DMS53 treated with DMSO at 0.1 percent for 48 hours (cell line): ENCODE results near the gene SLC25A22.

Experiments
- DNase-seq: peaks from one replicate; lab custom pipeline; 2025; ENCODE audit not compliant: unreplicated experiment; lab: John Stamatoyannopoulos, UW

The SLC25A22 gene

GRCh38 chr11:774873-775592 lies 23.0 kb downstream of the SLC25A22 start:
- DNase-seq: no peak

GRCh38 chr11:773830-774229 lies 24.3 kb downstream of the SLC25A22 start:
- no peak for DNase-seq

DNA sequence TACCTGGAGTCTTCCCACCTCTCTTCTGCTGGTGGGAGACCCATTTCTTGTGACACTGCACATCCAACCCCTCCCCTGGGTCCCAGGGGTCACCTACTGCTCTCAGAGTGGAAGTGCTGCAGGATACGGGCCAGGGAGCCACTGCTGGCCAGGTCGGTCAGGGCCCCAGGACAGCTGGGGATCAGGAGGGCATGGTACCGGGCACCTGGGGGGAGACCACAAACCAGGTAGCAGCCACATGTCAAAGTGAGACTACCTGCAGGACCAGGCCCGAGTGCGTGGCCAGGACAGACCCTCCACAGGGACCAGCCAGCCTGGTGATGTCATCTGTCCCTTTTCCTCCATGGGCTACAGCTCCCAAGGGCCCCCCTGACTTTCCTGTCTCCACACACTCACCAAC lies 24.7 kb downstream of the SLC25A22 start:
- no peak for DNase-seq

- no peak for DNase-seq
These were observed 25.4 kb downstream of the SLC25A22 start for GRCh38 chr11:772429-773390.

DNA sequence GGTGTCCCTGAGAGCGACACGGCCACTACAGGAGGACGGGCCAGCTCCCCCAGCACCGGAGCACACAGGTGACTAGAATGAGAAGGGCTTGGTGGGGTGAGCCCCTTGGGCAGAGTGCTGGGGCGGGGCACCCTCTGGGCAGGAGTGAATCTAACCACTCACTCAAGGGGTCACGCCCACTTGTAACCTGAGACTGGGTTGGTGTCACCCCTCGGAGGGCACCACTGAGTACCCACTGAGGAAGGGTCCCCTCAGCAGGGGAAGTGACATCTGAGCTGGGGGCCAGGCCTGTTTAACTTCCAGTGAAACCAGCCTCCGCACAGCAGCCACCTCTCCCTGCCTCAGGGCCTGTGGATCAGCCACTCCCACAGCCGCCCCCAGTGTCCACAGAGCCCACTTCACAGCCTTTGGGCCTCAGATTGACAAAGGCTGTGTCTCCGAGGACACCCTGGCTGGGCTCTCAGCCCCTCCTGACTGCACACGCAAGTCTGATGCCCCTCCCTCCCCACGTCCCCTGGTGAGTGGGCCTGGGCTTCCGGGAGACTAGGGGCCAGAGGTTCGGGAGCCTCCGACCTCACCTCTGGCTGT lies 26.4 kb downstream of the SLC25A22 start:
- no peak for DNase-seq

GRCh38 chr11:770642-771616 lies 27.2 kb downstream of the SLC25A22 start:
- DNase-seq: no peak

GRCh38 chr11:769887-770641 lies 28.0 kb downstream of the SLC25A22 start:
- DNase-seq: no peak

GRCh38 chr11:767238-767637 lies 30.8 kb downstream of the SLC25A22 start:
- no peak for DNase-seq

DNA sequence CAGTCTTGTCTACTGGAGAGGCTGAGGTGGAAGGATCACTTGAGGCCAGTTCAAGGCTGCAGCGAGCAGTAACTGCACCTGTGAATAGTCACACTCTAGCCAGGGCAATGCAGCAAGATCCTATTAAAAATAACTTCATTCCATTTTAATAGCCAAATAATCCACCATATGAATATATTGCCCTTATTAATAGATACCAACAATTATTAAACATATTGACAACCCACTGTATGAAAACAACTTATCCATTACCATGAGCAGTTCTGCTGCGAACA lies 31.2 kb downstream of the SLC25A22 start:
- no peak for DNase-seq

GRCh38 chr11:766106-766935 lies 31.8 kb downstream of the SLC25A22 start:
- no peak for DNase-seq

DNA sequence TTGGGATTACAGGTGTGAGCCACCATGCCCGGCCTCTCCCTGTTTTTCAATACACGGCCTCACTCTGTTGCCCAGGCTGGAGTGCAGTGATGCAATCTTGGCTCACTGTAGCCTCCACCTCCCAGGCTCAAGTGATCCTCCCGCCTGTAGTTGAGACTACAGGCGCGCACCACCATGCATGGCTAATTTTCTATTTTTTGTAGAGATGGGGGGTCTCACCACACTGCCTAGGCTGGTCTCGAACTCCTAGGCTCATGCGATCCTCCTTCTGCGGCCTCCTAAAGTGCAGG lies 32.3 kb downstream of the SLC25A22 start:
- DNase-seq: no peak

GRCh38 chr11:765025-765801 lies 32.9 kb downstream of the SLC25A22 start:
- peak; percentile 27 for DNase-seq

DNA sequence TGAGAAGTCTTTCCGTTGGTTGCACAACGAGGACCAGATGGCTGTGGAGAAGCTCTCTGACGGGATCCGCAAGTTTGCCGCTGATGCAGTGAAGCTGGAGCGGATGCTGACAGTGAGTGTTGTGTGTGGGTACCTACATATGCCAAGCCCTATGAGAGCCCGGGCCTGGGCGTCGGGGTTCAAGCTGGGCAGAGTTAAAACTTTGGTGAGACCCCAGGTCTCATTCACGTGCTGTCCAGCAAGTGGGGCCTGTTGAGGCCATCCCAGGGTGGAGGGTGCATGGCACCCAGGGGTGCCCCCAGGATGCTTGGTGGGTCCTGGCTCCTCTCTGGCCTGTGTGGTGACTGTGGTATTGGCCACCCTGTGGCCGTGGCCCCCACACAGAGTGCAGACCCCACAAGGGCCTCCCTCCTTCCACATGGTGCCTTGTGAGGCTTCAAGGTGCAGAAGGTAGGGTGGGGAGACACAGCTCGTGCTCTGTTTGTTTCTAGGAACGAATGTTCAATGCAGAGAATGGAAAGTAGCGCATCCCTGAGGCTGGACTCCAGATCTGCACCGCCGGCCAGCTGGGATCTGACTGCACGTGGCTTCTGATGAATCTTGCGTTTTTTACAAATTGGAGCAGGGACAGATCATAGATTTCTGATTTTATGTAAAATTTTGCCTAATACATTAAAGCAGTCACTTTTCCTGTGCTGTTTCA lies 33.6 kb downstream of the SLC25A22 start:
- no peak for DNase-seq

DNA sequence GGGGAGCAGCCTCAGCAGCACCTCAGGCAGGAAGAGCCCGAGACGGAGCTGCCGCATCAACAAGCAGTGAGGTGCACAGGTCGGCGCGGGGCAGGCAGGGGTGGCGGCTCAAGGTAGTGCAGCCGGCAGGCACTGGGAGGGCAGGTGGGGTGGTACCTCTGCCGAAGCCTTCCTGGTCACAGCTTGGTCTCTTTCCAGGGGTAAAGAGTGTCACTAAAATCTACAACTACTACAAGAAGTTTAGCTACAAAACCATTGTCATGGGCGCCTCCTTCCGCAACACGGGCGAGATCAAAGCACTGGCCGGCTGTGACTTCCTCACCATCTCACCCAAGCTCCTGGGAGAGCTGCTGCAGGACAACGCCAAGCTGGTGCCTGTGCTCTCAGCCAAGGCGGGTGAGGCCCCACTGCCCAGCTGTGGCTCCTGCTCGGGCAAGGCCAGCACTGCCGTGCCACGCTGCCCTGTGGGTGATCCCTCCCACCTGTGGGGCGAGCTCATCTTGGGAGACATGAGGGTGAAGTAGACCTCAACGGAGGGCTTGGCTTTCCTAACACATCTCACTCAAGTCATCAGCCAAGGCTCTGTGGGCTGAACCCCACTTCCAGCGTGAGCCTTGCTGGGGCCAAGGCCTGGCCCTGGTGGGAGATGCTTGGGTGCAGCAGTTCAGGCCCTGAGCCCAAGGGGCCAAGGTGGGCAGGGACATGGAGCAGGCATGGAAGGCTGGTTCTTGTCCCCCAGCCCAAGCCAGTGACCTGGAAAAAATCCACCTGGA lies 34.3 kb downstream of the SLC25A22 start:
- no peak for DNase-seq

- no peak for DNase-seq
These were observed 35.0 kb downstream of the SLC25A22 start for GRCh38 chr11:763073-763463.

DNA sequence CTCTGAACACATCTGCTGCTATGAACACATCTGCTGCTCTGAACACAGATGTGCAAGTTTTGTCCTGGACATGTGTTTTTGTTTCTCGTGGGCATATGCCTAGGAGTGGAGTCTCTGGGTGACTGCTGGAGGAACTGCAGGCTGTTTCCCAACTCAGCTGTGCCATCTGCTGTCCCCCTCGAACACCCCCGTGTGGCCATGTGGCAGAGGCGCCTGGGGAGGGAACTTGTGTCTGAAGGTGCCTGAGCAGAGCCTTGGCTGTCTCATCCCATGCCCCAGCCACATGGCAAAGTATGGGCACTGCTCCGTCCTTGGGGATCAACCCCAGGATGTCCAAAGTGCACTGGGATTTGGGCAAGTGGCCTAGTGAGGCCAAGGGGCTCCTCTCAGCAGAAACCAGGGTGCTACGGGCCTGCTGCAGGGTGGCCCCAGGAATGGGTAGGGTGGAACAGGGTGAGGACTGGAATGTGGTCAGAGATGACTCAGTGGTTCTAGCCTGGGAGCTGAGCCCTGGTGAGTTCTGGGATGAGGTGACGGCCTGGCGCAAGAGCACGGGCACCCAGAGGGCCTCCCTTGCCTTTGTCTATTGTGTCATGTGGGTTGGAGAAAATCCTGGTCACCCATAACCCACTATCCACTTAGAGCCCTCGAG lies 35.5 kb downstream of the SLC25A22 start:
- no peak for DNase-seq
